GM21360 (cell line): ENCODE results near the gene TNFRSF21.

Source experiments
- ATAC-seq: cut with Tn5 transposase; IDR thresholded peaks from one replicate; pipeline ENCODE4 v1.9.1; 2021; ENCODE audit warnings: mild to moderate bottlenecking, moderate library complexity; ENCODE audit not compliant: unreplicated experiment

The TNFRSF21 gene

DNA sequence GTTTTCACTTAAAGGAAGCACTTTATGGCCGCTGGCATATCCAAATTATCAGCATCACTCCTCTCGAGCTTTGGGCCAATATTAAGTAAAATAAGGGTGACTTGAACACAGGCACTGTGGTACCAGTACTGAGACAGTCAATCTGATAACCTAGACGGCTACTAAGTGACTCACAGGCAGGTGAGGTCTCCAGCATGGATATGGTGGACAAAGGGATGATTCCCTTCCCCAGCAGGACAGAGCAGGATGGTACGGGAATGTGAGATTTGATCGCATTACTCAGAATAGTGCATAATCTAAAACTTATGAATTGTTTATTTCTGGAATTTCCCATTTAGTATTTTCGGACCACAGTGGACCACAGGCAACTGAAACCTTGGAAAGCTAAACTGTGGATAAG is 55.7 kb downstream of the TNFRSF21 start:
- no peak for ATAC-seq

DNA sequence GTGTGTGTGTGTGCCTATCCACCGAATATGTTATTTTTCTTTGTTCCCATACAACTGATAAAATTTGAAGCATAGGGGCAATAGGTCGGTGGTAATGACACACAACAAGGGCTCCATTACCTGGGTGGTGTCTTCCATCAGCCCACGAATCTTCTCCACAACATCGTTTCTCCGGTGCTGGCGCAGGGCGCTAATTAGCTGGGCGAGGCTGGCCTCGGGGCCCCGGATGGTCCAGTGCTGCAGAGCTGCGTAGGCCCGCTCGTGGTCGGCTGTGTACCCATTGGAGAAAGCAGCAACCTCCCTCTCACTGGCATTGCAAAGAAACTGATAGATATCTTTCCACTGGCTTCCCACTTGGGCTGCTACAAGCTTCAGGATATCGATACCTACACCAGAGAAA is 56.6 kb downstream of the TNFRSF21 start:
- ATAC-seq = no peak

DNA sequence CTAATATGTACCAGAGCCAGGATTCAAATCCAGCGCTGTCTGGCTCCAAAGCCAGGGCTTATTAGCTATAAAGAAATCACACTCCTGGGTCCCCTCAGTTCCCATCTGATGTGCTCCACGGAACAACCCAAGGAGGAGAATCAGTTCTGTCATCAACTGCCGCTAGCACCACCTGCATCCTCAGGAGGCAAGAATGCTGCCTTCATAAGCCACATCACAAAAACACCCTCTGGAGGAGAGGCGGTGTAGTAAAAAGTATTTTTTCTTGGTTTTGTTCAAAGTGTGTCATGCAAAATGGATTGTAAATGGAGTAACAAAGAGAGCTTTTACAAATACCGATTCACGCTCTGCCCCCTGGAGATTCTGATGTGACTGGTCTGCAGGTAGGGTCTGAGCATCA is 57.1 kb downstream of the TNFRSF21 start:
- ATAC-seq = no peak

DNA sequence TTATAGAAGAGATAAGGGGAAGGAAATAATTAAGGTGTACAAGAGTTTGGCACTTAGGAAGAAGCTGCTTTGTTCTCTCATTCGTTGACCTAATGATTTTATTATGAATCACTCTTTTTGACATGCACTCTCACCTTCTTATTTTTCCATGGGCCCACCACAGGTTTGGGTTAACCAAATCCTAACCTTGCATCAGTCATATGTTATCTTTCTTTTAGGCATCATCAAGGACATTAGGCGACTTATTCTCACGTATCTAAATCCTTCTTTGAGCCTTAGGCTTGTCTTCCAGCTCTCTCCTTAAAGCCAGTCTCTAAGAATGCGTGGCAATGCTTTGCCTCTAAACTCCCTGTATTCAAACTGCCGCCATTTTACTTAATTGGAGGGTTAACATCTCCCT is 58.3 kb downstream of the TNFRSF21 start:
- ATAC-seq = no peak

DNA sequence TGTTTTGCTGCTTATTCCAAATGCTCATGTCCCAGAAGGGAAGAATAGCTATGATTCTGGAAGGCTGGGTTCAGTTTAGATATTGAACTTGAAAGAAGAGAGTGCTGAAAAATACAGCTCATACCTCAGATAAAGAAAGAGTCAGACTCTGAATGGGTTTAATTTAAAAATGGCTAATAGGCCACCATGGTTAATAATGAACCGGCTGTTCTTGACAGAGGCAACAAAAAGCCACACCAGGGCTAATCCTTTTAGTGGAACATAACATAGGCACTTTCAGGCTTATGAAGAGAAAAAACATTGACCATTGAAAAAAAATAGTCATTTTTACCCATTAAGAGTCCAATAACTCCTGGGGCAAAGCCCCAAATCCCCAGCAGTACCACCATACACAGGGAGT is 59.4 kb downstream of the TNFRSF21 start:
- ATAC-seq = no peak

DNA sequence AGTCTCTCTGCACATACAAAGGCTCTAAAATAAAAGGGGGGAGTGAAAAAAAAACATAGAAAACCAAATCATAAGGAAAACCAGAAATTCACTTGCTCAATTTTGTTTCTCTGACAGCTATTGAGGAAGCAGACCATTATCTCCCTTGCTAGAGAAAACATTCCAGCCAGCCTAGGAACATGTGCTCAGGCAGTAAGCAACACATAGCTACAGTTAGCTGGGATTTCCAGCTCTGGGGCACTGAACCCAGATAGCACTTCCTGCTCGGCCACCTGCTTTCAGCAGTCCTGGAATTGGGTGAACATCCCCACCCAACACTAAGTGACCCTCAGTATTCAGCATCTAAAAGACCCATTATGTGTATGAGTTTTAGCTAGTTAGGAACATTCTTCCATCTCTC is 61.3 kb downstream of the TNFRSF21 start:
- no peak for ATAC-seq

DNA sequence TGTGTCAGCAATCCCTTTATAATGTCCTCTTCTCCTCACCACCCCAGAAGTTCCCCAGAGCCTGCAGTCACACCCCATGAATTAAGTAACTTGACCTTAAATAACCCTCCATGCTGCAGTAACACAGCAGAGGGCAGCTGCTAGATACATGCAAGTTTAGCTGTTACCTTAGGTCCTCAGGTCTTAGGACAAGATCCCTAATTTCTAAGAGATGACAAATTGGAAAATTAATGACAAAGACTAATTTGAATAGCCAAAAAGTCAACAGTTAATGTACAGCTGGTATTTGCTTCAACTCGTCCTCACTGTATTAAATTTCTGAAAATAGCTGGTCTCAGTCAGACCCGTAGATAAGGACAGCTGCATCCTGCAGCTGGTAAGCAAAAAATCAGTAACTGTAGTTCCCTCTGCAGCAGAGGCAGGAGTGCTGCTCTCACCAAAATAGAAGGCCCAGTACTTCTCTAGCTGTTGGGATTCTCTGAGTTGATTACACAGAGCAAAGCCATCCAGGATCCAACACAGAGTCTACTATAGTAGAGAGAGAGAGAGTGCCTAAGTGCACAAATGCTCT is 62.4 kb downstream of the TNFRSF21 start:
- peak; percentile 43 for ATAC-seq

DNA sequence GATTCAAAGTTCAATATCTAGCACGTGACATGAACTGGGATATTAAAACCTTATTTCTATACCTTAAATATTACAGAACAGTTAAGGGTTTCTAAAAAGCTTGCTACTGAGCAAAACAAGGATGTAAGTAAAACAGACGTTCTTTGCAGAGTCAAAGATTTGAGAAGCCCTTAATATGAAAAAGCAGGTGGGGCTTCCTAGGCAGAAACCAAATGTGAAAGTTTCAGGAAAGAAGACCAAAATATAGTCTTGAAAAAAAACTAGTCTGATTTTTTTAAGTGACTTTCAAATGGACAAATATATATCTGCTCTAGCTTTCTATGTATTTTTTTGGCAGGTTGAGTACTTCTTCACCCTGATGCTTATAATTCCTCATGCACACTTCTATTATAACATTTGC is 63.2 kb downstream of the TNFRSF21 start:
- no peak for ATAC-seq

DNA sequence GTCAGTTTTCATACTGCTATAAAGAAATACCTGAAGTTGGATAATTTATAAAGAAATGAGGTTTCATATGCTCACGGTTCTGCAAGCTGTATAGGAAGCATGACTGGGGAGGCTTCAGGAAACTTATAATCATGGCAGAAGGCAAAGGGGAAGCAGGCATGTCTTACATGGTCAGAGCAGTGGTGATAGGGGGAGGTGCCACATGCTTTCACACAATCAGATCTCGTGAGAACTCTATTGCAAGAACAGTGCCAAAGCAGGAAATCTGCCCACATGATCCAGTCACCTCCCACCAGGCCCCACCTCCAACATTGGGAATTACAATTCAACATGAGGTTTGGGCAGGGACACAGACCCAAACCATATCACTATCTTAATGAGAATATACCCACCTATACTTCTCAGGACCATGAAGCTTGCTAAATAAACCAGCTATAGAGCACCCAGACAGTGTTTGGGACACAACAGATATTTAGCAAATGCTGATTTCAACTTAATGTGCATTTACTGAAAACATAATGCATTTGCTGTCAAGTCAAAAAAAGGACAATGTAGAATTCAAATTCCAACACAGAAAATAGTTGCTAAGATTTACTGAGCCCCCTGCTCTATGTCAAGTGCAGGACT is 63.8 kb downstream of the TNFRSF21 start:
- ATAC-seq = no peak

DNA sequence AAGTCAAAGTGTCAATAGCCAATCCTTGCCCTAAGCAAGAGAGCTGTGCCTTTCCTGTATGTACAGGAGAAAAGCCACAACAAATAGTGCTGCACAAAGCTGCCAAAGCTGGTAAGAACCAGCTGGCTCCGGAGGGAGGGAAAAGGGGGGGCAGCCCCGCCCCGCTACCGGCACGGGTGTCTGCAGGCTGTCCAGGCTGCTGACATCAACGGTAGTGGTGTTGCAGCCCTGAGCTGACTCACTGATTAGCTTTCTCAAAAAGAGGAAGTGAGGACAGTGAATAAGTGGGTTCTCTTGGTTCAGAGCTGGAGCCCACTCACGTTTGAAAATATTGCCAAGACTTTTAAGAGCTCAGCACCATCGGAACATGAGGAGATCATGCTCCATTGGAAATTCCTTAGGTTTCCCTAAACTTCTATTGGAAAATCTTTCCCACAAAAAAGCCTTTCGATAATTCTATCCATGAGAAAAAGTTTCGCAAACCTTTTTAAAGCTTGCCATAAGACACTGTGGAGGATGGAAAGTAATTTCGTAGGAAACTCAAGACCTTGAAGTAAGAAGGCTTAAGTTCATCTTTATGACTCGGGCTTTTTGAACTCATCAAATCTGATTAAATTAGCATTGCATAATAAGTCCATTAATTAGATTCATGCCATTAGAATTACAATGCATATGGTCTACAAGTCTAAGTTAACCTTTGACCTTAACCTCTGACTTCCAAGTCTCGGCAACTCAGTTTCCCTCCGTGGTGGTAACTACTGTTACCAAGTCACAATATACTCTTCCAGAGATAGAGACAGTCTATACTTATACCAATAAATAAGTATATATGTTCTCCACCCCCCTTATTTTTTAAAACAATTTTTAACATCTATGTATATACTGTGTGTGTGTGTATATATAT is 67.0 kb downstream of the TNFRSF21 start:
- ATAC-seq = peak; percentile 97

DNA sequence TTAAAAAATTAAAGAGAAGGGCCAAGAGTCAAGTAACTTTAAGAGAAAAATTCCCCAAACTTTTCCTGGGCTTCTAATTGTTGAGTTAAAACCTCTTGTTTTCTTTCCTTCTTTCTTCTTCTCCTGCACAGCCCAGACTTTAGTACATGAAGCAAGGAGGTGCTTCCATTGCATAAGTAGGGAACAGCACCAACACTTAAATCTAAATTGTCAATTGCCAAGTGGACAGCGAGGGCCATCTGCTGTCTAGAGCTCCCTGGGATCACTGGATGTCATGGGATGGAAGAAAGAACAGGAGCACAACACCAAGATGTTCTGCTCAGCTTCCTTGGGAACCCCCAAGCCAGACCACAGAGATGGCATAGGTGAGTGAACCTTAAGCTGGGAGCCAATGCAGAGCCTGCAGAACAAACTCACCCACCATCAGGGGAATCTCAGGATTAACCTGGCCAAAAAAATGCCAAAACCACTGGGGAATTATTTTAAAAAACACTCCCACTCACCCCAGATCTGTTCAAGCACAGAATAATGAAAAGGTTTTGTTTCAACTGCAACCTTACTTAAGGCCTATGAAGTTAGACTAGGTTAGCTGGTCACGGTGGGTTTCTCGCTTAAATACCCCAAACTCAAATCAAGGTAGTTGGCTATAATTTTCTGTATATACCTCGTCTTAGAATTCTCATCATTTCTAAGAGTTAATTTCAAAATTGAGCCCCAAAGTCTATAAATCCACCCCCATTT is 67.8 kb downstream of the TNFRSF21 start:
- no peak for ATAC-seq

DNA sequence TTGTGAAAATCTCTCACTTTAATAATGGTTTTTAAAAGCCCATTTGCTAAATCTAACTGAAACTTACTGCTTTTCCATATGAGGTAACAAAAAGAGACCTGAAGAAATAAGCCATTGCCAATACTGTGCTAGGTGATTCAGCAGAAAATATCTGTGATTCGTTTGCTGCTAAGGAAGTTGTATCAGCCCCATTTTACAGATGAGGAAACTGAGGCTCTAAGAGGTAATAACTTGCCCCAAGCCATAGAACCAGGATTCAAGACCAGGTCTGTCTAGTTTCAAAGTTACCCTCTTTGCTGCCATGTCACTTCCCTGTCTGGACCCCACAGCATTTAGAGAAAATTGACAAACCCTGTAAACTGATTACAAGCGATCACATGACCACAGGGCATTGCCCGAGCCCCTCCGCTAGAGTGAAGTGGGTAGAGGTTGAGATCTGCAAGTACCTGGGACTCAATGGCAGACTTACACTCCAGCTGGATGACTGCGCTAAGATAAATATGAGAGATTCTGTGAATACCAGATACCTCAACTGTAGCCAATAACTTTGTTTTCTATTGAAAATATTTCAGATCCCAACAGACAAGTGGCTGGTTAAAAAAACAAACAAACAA is 69.3 kb downstream of the TNFRSF21 start:
- no peak for ATAC-seq

DNA sequence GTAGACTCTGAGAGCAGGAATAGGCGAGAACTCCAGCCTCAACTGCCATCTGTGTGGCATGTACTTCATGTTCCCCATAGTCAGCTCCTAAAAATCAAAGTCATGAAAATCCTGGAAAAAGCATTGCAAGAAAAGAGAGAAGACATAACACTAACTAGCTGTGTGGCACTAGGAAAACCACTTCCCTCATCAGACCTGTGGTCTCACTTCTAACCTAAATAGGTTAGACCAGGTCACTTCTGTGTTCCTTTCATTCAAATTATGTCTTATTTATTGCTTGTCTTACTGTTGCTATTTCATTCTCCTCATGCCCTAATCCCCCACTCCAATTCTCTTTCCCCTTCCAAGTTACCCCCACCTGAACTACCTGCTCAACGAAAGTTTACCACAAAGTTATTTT is 70.2 kb downstream of the TNFRSF21 start:
- no peak for ATAC-seq

DNA sequence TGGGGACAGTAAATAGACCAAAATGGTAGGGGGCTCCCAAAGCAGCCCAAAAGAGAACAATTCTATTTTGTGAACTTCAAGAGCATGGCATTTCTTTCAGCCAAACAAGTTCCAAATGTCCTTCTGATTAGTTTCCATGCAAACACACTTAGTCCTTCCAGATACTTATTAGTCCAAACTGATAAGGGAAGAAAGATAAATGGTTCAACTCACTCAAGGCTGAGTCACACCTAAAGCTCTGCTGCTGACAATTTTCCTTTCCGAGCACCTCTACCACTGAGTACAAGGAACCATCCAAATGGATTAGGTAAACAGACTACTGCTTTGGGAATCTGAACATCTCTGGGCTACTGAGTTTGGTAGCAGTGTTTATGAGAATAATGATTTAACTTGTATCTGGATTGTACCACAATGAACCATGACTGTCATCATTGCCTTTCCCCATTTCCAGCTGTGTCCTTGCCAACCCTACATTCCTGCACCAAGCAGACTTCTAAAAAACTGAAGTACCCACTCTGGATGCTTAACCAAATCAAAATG is 71.2 kb downstream of the TNFRSF21 start:
- no peak for ATAC-seq

DNA sequence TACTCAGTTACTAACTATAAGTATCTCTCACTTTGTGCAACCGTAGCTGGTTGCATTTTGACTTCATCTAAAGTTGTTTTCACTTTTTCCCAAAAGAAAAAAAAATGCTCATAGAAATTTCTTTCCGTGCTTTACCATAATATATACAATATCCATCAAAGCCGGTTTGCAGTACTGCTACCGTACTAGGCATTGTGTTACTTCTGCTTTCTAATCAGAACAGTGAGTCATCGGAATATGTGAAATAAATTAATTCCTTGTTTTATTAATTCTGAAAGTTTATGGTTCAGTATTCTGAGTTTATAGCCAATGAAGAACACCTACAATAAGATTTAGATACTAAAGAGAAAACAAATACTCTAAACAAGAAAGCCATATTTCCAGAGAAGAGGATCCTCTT is 72.5 kb downstream of the TNFRSF21 start:
- no peak for ATAC-seq

DNA sequence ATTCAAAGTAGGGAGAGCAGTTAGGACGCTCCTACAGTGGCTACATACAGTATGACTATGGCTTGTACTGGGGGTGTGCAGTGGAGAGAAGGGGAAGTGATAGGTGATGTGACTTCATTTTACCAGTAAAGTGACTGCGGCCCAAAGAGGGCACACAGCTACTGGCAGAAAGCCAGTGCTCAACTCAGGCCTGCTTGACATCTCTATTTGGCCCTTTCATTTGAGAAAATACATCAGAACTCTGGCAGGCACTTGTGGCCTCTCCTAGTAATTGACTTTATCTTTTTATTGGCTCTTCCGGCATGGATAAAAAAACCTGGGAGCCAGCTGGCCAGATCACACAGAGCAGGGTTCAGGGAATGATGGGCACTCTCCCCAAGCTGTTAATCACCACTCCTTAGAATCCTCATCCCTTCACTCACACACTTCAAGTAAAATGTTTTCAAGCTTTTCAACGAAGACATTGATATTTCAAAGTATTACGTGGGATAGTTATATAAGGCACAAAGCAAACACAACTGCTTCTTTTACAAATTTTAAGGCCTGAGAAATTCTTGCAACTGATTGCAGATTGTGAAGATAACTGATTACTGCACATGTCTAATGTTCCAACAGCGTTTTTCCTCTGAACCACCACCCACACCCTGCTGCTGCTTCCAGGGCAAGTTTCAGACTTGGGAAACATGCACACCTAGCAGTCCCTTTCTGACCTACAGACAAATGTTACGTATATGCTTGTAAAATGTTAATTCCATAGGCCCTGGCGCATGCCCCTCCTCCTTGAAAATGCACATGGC is 73.5 kb downstream of the TNFRSF21 start:
- peak; percentile 77 for ATAC-seq

DNA sequence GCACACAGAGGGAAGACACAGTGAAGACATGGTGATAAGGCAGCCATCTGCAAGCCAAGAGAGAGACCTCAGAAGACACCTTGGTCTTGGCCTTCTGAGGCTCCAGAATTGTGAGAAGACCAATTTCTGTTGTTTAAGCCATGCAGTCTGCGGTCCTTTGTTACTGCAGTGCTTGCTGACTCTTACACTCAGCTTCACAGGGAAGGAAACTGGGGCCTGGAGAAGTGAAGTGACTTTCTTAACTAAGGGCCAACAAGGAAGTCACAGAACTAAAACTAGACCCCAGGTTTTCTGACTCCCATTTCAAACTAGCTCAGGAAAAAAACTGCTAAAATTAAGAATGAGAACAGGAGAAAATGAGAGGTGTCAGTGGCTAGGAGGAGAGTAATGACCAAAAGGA is 74.3 kb downstream of the TNFRSF21 start:
- ATAC-seq = no peak

DNA sequence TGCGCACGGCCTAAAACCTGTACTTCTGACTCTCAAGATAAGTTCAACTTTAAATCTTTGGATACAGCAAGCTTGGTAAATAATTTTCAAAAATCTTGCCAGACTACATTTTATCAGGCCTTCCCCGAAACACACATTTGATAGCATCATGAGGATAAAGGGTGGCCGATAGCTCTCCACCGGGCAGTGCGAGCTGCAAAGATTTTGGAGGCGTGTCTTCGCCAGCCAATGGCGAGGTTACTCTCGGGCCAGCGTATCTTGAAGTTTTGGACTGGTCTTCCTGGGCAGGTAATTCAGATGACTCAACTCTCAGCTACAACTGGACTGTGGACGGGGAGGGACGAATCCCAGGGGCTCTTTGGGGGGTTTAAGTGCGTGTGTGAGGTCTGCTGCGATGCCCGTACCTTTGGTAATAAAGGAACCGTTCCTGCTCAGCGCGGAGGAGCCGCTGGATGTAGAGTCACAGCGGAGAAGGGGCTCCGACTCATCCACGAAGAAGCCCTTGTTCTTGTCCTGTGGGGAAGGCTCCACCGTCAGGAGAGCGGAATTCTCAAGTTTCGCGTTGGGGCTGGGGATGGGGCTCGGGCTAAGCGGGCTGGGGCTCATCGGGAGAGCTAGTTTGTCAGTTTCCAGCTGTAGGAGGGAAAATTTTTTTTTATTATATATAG is 75.3 kb downstream of the TNFRSF21 start:
- no peak for ATAC-seq

DNA sequence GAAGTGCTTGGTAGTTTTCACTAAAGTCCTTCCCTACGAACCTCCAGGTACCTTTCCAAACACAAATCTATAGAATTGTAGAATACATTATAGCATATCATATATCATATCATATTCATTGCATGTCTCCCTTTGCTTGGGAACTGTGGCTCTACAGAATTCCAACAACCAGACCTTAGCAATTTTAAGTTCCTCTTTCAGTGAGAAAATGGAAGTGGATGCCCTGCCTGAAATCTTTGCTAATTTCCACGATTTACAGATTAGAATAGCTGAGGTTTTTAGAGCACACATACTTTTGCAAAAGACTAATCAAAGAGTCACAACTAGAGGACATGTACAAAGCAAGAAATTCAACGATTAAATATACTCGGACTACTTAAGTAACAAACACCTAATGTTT is 78.6 kb downstream of the TNFRSF21 start:
- no peak for ATAC-seq
